SK-N-MC (cell line): ENCODE results near the gene RASSF3.

Experiments used
- EZH2 ChIP-seq: fragments of 200-600 bp; sonication (generic); IDR thresholded peaks from one replicate; pipeline ENCODE4 v1.6.1; 2017; ENCODE audit warnings: antibody characterized with exemption
- FOXP2 ChIP-seq: optimal IDR thresholded peaks from 2 replicates; pipeline ENCODE3; 2011; ENCODE audit warnings: mild to moderate bottlenecking, moderate library complexity; ENCODE audit not compliant: insufficient read depth; ENCODE audit errors: extremely low read length, control extremely low read depth
- POLR2AphosphoS5 ChIP-seq: IDR thresholded peaks from 2 replicates; pipeline ENCODE4 v1.6.1; 2012; ENCODE audit warnings: mild to moderate bottlenecking, low read depth, low read length, borderline replicate concordance

GRCh38 chr12:64572241-64572640 is 38.1 kb upstream of the RASSF3 start:
- TF ChIP-seq EZH2, result no peak
- no peak for TF ChIP-seq FOXP2
- TF ChIP-seq POLR2AphosphoS5, result no peak
